Measurements from ENCODE around the gene GAS6.
"Not testable (repeated sequence)": the region's sequence is repeated elsewhere in the genome, so short reads cannot be mapped to it uniquely, and the experiment has no call there.

The GAS6 gene

GRCh38 chr13:113837560-113838355 lies 26.1 kb downstream of the GAS6 start:
- DNase-seq (ENCODE audit: low read depth): no peak

GRCh38 chr13:113836768-113837559 lies 26.9 kb downstream of the GAS6 start:
- no peak for DNase-seq (ENCODE audit: low read depth)

GRCh38 chr13:113835461-113836270 lies 28.2 kb downstream of the GAS6 start:
- DNase-seq (ENCODE audit: low read depth): no peak

- DNase-seq (ENCODE audit: low read depth): no peak
These were observed 29.2 kb downstream of the GAS6 start for GRCh38 chr13:113834496-113835200.

GRCh38 chr13:113834006-113834405 lies 29.9 kb downstream of the GAS6 start:
- DNase-seq (ENCODE audit: low read depth): not testable (repeated sequence)

- DNase-seq (ENCODE audit: low read depth): no peak
These were observed 30.6 kb downstream of the GAS6 start for GRCh38 chr13:113833111-113833830.

GRCh38 chr13:113832631-113833030 lies 31.2 kb downstream of the GAS6 start:
- no peak for DNase-seq (ENCODE audit: low read depth)

GRCh38 chr13:113832205-113832604 lies 31.7 kb downstream of the GAS6 start:
- no peak for DNase-seq (ENCODE audit: low read depth)

GRCh38 chr13:113831061-113831460 lies 32.8 kb downstream of the GAS6 start:
- DNase-seq (ENCODE audit: low read depth): no peak

GRCh38 chr13:113830426-113830950 lies 33.4 kb downstream of the GAS6 start:
- not testable (repeated sequence) for DNase-seq (ENCODE audit: low read depth)

GRCh38 chr13:113828282-113828825 lies 35.5 kb downstream of the GAS6 start:
- DNase-seq (ENCODE audit: low read depth): no peak

- DNase-seq (ENCODE audit: low read depth): no peak
These were observed 36.9 kb downstream of the GAS6 start for GRCh38 chr13:113827021-113827420.

- not testable (repeated sequence) for DNase-seq (ENCODE audit: low read depth)
These were observed 37.4 kb downstream of the GAS6 start for GRCh38 chr13:113826446-113826845.

GRCh38 chr13:113825841-113826240 lies 38.0 kb downstream of the GAS6 start:
- DNase-seq (ENCODE audit: low read depth): no peak

GRCh38 chr13:113823771-113824170 lies 40.1 kb downstream of the GAS6 start:
- DNase-seq (ENCODE audit: low read depth): no peak

GRCh38 chr13:113822956-113823744 lies 40.7 kb downstream of the GAS6 start:
- no peak for DNase-seq (ENCODE audit: low read depth)

GRCh38 chr13:113822266-113822665 lies 41.6 kb downstream of the GAS6 start:
- DNase-seq (ENCODE audit: low read depth): no peak

- DNase-seq (ENCODE audit: low read depth): no peak
These were observed 42.0 kb downstream of the GAS6 start for GRCh38 chr13:113821847-113822246.

GRCh38 chr13:113820813-113821651 lies 42.8 kb downstream of the GAS6 start:
- no peak for DNase-seq (ENCODE audit: low read depth)

Measured in activated T-cell treated with anti-CD3 and anti-CD28 coated beads for 48 hours (primary cell).